ENCODE measurements around the gene PHF12. TPM values are rescaled to one million over a fixed set of nuclear protein-coding genes. Genes with fewer than 3 reads are reported as not detected.

Gene PHF12
- polyA plus RNA-seq, 2 of the 4 experiments (the other 2 are of a cell fraction) = 25.3 to 29.9 TPM

DNA sequence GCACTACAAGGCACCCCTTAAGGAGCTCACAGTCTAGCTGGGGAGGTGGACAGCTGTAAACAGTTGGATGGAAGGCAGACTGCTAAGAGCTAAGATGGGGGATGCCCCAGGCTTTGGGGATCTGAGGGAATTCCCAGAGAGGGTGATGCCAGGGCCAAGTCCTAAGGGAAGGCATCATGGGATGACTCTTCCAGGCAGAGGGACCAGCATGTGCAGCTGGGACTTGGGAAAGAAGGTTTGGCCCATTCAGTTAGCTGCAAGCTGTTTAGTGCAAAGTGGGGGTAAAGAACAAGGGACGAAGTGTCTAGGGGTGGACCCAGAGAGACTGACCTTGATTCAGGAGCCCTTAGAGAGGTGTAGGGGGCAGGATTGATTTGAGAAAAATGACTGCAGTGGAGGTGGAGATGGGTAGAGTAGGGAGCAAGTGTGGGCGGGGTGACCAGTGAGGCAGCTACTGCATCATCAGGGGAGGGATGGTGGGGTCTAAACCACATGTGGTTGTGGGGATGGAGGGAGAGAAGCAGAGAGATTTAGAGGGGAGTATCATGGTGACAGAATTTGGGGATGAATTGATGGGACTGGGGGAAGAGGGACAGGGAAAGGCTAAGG is 27.1 kb upstream of the PHF12 start:
- TF ChIP-seq PHF8 (IDR thresholded peaks at IDR 0.05; ENCODE audit: borderline replicate concordance, low read depth) = no peak
- no peak for TF ChIP-seq EP300 (IDR thresholded peaks at IDR 0.05)
- no peak for TF ChIP-seq SREBF2 (IDR thresholded peaks at IDR 0.05)
- TF ChIP-seq MAFK (IDR thresholded peaks at IDR 0.05; ENCODE audit: partially characterized antibody) = no peak
- TF ChIP-seq EHMT2 (IDR thresholded peaks at IDR 0.05; ENCODE audit: low read depth) = no peak
- no peak for TF ChIP-seq TP53 (CRISPR knock-in tag; IDR thresholded peaks at IDR 0.05)
- TF ChIP-seq, protein P1, sequence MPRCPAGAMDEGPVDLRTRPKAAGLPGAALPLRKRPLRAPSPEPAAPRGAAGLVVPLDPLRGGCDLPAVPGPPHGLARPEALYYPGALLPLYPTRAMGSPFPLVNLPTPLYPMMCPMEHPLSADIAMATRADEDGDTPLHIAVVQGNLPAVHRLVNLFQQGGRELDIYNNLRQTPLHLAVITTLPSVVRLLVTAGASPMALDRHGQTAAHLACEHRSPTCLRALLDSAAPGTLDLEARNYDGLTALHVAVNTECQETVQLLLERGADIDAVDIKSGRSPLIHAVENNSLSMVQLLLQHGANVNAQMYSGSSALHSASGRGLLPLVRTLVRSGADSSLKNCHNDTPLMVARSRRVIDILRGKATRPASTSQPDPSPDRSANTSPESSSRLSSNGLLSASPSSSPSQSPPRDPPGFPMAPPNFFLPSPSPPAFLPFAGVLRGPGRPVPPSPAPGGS (IDR thresholded peaks at IDR 0.05) = no peak
- TF ChIP-seq JUNB (IDR thresholded peaks at IDR 0.05) = no peak
- TF ChIP-seq MAZ (IDR thresholded peaks at IDR 0.05; ENCODE audit: borderline replicate concordance, low read depth, low read length) = no peak
- no peak for TF ChIP-seq CBX8 (IDR thresholded peaks at IDR 0.05)
- TF ChIP-seq, protein P2, sequence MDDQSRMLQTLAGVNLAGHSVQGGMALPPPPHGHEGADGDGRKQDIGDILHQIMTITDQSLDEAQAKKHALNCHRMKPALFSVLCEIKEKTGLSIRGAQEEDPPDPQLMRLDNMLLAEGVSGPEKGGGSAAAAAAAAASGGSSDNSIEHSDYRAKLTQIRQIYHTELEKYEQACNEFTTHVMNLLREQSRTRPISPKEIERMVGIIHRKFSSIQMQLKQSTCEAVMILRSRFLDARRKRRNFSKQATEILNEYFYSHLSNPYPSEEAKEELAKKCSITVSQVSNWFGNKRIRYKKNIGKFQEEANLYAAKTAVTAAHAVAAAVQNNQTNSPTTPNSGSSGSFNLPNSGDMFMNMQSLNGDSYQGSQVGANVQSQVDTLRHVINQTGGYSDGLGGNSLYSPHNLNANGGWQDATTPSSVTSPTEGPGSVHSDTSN (IDR thresholded peaks at IDR 0.05) = no peak
- TF ChIP-seq, protein P3, sequence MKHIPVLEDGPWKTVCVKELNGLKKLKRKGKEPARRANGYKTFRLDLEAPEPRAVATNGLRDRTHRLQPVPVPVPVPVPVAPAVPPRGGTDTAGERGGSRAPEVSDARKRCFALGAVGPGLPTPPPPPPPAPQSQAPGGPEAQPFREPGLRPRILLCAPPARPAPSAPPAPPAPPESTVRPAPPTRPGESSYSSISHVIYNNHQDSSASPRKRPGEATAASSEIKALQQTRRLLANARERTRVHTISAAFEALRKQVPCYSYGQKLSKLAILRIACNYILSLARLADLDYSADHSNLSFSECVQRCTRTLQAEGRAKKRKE (CRISPR knock-in tag; IDR thresholded peaks at IDR 0.05; ENCODE audit: low read depth) = no peak
- no peak for TF ChIP-seq KDM5A (IDR thresholded peaks at IDR 0.05)
- no peak for TF ChIP-seq MYC (IDR thresholded peaks at IDR 0.05; ENCODE audit: borderline replicate concordance, low read length)
- TF ChIP-seq, protein P4, sequence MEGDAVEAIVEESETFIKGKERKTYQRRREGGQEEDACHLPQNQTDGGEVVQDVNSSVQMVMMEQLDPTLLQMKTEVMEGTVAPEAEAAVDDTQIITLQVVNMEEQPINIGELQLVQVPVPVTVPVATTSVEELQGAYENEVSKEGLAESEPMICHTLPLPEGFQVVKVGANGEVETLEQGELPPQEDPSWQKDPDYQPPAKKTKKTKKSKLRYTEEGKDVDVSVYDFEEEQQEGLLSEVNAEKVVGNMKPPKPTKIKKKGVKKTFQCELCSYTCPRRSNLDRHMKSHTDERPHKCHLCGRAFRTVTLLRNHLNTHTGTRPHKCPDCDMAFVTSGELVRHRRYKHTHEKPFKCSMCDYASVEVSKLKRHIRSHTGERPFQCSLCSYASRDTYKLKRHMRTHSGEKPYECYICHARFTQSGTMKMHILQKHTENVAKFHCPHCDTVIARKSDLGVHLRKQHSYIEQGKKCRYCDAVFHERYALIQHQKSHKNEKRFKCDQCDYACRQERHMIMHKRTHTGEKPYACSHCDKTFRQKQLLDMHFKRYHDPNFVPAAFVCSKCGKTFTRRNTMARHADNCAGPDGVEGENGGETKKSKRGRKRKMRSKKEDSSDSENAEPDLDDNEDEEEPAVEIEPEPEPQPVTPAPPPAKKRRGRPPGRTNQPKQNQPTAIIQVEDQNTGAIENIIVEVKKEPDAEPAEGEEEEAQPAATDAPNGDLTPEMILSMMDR (IDR thresholded peaks at IDR 0.05) = no peak
- TF ChIP-seq, protein P5, sequence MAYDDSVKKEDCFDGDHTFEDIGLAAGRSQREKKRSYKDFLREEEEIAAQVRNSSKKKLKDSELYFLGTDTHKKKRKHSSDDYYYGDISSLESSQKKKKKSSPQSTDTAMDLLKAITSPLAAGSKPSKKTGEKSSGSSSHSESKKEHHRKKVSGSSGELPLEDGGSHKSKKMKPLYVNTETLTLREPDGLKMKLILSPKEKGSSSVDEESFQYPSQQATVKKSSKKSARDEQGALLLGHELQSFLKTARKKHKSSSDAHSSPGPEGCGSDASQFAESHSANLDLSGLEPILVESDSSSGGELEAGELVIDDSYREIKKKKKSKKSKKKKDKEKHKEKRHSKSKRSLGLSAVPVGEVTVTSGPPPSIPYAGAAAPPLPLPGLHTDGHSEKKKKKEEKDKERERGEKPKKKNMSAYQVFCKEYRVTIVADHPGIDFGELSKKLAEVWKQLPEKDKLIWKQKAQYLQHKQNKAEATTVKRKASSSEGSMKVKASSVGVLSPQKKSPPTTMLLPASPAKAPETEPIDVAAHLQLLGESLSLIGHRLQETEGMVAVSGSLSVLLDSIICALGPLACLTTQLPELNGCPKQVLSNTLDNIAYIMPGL (CRISPR knock-in tag; IDR thresholded peaks at IDR 0.05; ENCODE audit: borderline replicate concordance) = no peak
- no peak for TF ChIP-seq JUN (IDR thresholded peaks at IDR 0.05)
- H3K9me3 ChIP-seq = no peaks in the 10 kb centered on the region
- POLR2A ChIA-PET = no interaction called here
- no peaks in the 10 kb centered on the region for H3K4me1 ChIP-seq
- H3K4me3 ChIP-seq = no peak overlapping the region
- no peak for FAIRE-seq
- 56% methylated on average over 2 of the region's 2 CpGs for WGBS (ENCODE audit: missing lambda C conversion rate)
- CTCF ChIA-PET = interaction anchor here (1.0 to 4.0 kb wide), 12 partner anchors 13 to 241 kb away, joined by 3 to 29 read pairs (median 4); no protein-coding TSS in a partner anchor
- ATAC-seq = no peak; a peak in 1 of 6 replicates
- no peak for DNase-seq (ENCODE audit: low read depth in 1 of 2, low spot score in 1 of 2)
- no peak overlapping the region for H3K27ac ChIP-seq
- no peak overlapping the region for H3K4me2 ChIP-seq

DNA sequence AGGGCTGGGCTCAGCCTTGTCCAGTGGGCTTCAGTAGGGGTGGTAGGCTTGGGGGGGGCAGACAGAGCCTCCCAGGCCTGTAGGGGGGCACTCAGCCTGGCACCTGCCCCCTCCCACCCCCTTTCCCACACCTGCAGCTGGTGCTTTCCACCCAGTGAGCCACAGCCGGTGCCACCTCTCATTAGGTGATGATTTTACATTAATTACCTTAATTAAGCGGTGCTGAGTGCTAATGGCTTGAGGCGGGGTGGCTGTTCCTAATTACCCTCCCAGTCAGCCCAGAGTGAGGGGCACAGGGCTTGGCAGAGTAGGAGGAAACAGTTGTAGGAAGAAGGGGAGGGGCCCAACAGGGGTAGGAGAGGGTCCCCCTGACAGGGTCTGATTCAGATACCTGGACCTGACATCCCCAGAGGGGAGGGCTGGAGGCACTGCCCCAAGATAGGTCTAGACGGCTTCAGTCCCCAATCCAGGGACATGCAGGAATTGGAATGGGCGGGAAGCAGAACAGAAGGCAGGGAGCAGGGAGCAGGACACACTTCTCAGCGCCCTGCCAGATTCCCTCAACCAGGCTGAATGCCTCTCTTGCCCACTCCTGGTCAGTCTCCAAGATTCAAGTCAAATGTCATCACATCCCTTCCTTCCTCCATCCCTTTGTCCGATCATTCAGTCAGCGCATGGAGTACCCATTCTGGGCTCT is 26.5 kb upstream of the PHF12 start:
- ATAC-seq (no peak), DNase-seq (ENCODE audit: low read depth in 1 of 2, low spot score in 1 of 2) (no peak), FAIRE-seq (no peak)
- no peak overlapping the region for H3K4me3 ChIP-seq
- ChIA-PET POLR2A (no interaction called here), CTCF (interaction anchor here (1.0 to 4.0 kb wide), 8 partner anchors 12 to 146 kb away, joined by 3 to 29 read pairs (median 4); no protein-coding TSS in a partner anchor)
- WGBS (ENCODE audit: missing lambda C conversion rate) = 47% methylated on average over 8 of the region's 8 CpGs
- no peak overlapping the region for H3K4me2 ChIP-seq
- H3K9me3 ChIP-seq = no peaks in the 10 kb centered on the region
- H3K27ac ChIP-seq = no peak overlapping the region
- no peaks in the 10 kb centered on the region for H3K4me1 ChIP-seq
- TF ChIP-seq CBX8 (IDR thresholded peaks at IDR 0.05) (no peak), ZFP36 (IDR thresholded peaks at IDR 0.05; ENCODE audit: borderline replicate concordance, partially characterized antibody) (no peak), CEBPB (IDR thresholded peaks at IDR 0.05) (no peak), JUN (IDR thresholded peaks at IDR 0.05) (no peak), EHF (CRISPR knock-in tag; IDR thresholded peaks at IDR 0.05) (no peak), CBX2 (IDR thresholded peaks at IDR 0.05; ENCODE audit: borderline replicate concordance, low read depth) (no peak), TP53 (CRISPR knock-in tag; IDR thresholded peaks at IDR 0.05) (no peak), HEYL (CRISPR knock-in tag; IDR thresholded peaks at IDR 0.05) (no peak), MAFK (IDR thresholded peaks at IDR 0.05; ENCODE audit: partially characterized antibody) (no peak), PHF8 (IDR thresholded peaks at IDR 0.05; ENCODE audit: borderline replicate concordance, low read depth) (no peak), ZNF302 (CRISPR knock-in tag; IDR thresholded peaks at IDR 0.05) (no peak), EHMT2 (IDR thresholded peaks at IDR 0.05; ENCODE audit: low read depth) (no peak), ESRRA (IDR thresholded peaks at IDR 0.05; ENCODE audit: borderline replicate concordance, low read length) (no peak)
- TF ChIP-seq, protein P5 (CRISPR knock-in tag; IDR thresholded peaks at IDR 0.05; ENCODE audit: borderline replicate concordance) = no peak
- TF ChIP-seq, protein P2 (IDR thresholded peaks at IDR 0.05) = no peak

Data from A549 (cell line).